HFF-Myc (cell line): ENCODE results near the gene ZSWIM6.

Source experiments
- DNase-seq: peaks from one replicate; pipeline ENCODE4 v3.0.0-alpha.2; 2011; ENCODE audit warnings: low read depth; ENCODE audit errors: extremely low read depth
- H3K4me3 ChIP-seq: replicated peaks from 2 replicates; pipeline ENCODE4 v1.5.1; 2011; ENCODE audit warnings: low read depth, mild to moderate bottlenecking, control low read depth, low read length
- TF ChIP-seq, protein P1 (sequence below): IDR thresholded peaks from 2 replicates; pipeline ENCODE4 v1.5.1; 2012; ENCODE audit warnings: mild to moderate bottlenecking, low read depth, low read length, control low read depth; ENCODE audit errors: missing control alignments

Gene ZSWIM6

DNA sequence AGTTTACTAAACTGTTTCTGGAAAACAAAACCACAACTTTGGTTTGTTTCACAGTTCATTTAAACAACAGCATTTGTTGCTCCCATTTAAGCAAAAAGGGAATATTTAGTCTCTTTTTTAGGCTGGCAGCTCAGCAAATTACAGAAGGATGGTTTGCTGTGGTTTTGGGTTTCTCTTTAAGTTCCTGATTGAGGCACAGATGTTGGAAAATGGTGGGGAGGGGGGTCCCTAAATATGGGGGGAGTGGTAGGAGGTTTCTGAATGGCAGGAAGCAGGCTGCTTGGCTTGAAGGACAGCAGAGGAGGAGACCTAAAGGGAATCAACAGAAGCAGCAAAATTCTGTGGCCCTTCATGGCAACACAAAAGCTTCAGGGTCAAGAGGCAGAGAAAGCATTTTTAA lies 263.4 kb downstream of the ZSWIM6 start:
- no peak overlapping the region for H3K4me3 ChIP-seq
- TF ChIP-seq, protein P1, sequence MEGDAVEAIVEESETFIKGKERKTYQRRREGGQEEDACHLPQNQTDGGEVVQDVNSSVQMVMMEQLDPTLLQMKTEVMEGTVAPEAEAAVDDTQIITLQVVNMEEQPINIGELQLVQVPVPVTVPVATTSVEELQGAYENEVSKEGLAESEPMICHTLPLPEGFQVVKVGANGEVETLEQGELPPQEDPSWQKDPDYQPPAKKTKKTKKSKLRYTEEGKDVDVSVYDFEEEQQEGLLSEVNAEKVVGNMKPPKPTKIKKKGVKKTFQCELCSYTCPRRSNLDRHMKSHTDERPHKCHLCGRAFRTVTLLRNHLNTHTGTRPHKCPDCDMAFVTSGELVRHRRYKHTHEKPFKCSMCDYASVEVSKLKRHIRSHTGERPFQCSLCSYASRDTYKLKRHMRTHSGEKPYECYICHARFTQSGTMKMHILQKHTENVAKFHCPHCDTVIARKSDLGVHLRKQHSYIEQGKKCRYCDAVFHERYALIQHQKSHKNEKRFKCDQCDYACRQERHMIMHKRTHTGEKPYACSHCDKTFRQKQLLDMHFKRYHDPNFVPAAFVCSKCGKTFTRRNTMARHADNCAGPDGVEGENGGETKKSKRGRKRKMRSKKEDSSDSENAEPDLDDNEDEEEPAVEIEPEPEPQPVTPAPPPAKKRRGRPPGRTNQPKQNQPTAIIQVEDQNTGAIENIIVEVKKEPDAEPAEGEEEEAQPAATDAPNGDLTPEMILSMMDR = no peak
- DNase-seq = no peak
